Thoracic aorta (tissue), 2 donors: ENCODE data around the gene OR3A2. TPM values are rescaled to one million over a fixed set of nuclear protein-coding genes. Genes with fewer than 3 reads are reported as not detected.
"Not testable (repeated sequence)": the region's sequence is repeated elsewhere in the genome, so short reads cannot be mapped to it uniquely, and the experiment has no call there.

Source experiments
- ATAC-seq: fragments of 150-250 bp; one replicate; pipeline ENCODE4 v1.8.0; 2017; ENCODE audit warnings: low read depth; ENCODE audit not compliant: insufficient number of reproducible peaks, low FRiP score
- DNase-seq: peaks from one replicate; pipeline ENCODE4 v3.0.0-alpha.2; 2020; ENCODE audit warnings: low spot score
- H3K27ac ChIP-seq, 2 donors: fragments of 200-600 bp; sonication (generic); 1 replicate in 1 of 2; 2 replicates in 1 of 2; pipeline ENCODE4 v1.5.1; 2016; ENCODE audit warnings: mild to moderate bottlenecking in 2 of 2, moderate library complexity in 2 of 2
- H3K27me3 ChIP-seq: fragments of 200-600 bp; sonication (generic); replicated peaks from 2 replicates; pipeline ENCODE4 v1.6.0; 2016; ENCODE audit warnings: mild to moderate bottlenecking; ENCODE audit not compliant: insufficient read depth
- H3K36me3 ChIP-seq: fragments of 200-600 bp; sonication (generic); one replicate; pipeline ENCODE4 v1.5.1; 2016
- H3K4me1 ChIP-seq, 2 donors: fragments of 200-600 bp; sonication (generic); 1 replicate in 1 of 2; 2 replicates in 1 of 2; pipeline versions ENCODE4 v1.5.1 to v1.6.0; 2016; ENCODE audit warnings: low read depth in 2 of 2, mild to moderate bottlenecking in 1 of 2; ENCODE audit not compliant: control insufficient read depth in 1 of 2
- H3K4me3 ChIP-seq: fragments of 200-600 bp; sonication (generic); 2 replicates; pipeline ENCODE4 v1.5.1; 2016; ENCODE audit warnings: mild to moderate bottlenecking
- H3K9me3 ChIP-seq: fragments of 200-600 bp; sonication (generic); 2 replicates; pipeline ENCODE4 v1.5.1; 2016
- total RNA-seq, 2 donors: library from RNA; depleted of rRNA; stranded (reverse); fragments of >200 nt; gene quantifications; one replicate each; pipeline versions ENCODE4 v1.1.0 to v1.2.3, GENCODE V29; 2016
- TF ChIP-seq, protein P1 (sequence below): fragments of 200-600 bp; sonication (generic); IDR thresholded peaks from one replicate; pipeline ENCODE4 v1.5.1; 2019; ENCODE audit warnings: antibody characterized with exemption

Gene OR3A2
- total RNA-seq, 2 donors from 2014 or later, result 0.49 to 0.68 TPM

DNA sequence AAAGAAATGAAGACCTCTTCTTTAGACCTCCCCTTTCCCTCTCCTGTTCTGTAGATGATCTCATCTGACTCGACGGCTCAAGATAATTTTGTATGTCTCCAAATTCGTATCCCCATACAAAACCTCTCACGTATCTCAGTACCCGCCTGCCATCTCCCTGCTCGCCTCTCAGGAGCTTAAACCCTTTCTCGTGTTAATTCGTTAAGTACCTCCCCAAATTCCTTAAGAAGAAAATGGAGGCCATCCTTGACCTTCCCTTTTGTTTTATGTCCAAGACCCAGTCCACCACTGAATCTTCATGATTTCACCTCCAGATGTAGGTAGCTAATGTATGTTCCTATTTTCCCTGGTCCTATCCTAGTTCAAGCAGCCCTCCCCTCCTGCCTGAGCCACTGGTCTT, 129.5 kb downstream of the OR3A2 start:
- Histone ChIP-seq H3K27me3 (no peaks in the 10 kb centered on the region), H3K27ac (no peak overlapping the region), H3K36me3 (no peaks in the 10 kb centered on the region), H3K4me1 (no peaks in the 10 kb centered on the region), H3K4me3 (no peak overlapping the region), H3K9me3 (no peaks in the 10 kb centered on the region)
- ATAC-seq, result no peak
- TF ChIP-seq, protein P1, sequence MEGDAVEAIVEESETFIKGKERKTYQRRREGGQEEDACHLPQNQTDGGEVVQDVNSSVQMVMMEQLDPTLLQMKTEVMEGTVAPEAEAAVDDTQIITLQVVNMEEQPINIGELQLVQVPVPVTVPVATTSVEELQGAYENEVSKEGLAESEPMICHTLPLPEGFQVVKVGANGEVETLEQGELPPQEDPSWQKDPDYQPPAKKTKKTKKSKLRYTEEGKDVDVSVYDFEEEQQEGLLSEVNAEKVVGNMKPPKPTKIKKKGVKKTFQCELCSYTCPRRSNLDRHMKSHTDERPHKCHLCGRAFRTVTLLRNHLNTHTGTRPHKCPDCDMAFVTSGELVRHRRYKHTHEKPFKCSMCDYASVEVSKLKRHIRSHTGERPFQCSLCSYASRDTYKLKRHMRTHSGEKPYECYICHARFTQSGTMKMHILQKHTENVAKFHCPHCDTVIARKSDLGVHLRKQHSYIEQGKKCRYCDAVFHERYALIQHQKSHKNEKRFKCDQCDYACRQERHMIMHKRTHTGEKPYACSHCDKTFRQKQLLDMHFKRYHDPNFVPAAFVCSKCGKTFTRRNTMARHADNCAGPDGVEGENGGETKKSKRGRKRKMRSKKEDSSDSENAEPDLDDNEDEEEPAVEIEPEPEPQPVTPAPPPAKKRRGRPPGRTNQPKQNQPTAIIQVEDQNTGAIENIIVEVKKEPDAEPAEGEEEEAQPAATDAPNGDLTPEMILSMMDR, result no peak
- no peak for DNase-seq

DNA sequence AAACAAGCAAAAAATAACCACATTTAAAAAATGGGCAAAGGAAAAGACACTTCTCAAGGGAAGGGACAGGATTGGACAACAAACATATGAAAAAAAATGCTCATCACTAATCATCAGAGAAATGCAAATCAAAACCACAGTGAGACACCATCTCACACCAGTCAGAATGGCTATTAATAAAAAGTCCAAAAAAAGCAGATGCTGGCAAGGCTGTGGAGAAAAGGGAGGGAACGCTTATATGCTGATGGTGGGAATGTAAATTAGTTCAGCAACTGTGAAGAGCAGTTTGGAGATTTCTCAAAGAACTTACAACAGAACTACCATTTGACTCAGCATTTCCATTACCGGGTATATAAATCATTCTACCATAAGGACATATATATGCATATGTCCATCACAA, 137.1 kb downstream of the OR3A2 start:
- H3K36me3 ChIP-seq, ATAC-seq, H3K9me3 ChIP-seq, H3K4me1 ChIP-seq, H3K4me3 ChIP-seq, DNase-seq, H3K27ac ChIP-seq, H3K27me3 ChIP-seq: not testable (repeated sequence)

DNA sequence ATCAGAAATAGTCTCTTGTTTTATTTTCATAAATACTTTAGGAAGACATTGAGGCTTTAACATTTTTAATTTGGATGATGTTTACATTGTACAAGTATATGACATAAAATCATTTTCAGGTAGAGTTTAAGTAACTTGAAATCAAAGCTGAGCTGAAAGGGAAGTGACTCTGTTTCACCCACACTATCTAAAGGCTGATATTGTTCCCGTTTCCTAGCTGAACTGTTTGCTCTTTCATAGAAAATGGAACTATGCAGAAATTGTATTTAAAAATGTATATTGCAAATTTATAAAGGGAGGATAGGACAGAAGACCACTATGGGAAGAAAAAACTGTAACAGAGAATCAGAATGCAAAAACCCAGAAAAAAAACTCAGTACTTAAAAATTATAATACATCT, 141.3 kb downstream of the OR3A2 start:
- not testable (repeated sequence) for ATAC-seq, H3K9me3 ChIP-seq, H3K27ac ChIP-seq, H3K4me3 ChIP-seq, H3K27me3 ChIP-seq, DNase-seq, H3K36me3 ChIP-seq, H3K4me1 ChIP-seq

DNA sequence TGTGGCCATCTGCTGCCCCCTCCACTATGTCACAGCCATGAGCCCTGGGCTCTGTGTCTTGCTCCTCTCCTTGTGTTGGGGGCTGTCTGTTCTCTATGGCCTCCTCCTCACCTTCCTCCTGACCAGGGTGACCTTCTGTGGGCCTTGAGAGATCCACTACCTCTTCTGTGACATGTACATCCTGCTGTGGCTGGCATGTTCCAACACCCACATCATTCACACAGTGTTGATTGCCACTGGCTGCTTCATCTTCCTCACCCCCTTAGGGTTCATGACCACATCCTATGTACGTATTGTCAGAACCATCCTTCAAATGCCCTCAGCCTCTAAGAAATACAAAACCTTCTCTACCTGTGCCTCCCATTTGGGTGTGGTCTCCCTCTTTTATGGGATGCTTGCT, 145.1 kb downstream of the OR3A2 start:
- not testable (repeated sequence) for H3K27me3 ChIP-seq, H3K9me3 ChIP-seq, DNase-seq, H3K36me3 ChIP-seq, ATAC-seq, H3K4me1 ChIP-seq, H3K27ac ChIP-seq, H3K4me3 ChIP-seq

DNA sequence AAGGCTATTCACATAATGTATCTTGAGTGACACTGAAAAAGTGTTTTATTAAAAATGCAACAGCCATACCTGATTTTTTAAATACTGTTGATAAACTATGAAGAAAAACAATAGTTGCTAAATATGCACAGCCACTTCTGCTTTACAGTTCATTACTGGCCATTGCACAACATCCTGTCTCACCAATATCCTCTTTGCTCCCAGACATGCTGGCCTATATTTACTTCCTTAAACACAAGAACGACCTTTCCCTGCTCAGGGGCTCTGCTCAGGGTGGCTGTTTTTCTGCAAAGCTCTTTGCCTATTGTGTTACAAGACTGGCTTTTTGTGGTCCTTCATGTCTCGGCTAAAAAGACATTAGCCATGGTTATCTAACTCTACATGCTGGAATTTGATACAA, 147.4 kb downstream of the OR3A2 start:
- not testable (repeated sequence) for H3K4me1 ChIP-seq, H3K9me3 ChIP-seq, H3K4me3 ChIP-seq, DNase-seq, H3K27me3 ChIP-seq, H3K36me3 ChIP-seq, ATAC-seq, H3K27ac ChIP-seq

DNA sequence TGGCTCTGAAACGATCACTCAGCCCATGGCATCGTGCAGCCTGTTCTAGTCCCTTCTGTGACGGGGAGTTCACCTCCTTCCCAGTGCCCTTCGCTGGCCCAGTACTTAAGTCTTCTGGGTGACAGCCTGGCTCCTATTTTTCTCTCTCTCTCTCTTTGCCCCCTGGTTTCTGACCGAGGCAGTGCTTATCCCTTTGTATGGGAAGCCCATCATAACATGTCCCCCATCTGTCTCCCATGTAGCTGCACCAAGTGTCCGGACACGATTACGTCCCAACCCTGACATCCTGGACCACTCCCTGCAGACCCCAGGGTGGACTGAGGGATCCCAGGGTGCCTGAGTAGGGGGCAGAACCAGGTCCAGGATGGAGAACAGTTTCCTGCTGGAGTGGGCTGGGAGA, 153.8 kb downstream of the OR3A2 start:
- ATAC-seq, H3K36me3 ChIP-seq, H3K27me3 ChIP-seq, H3K27ac ChIP-seq, H3K4me1 ChIP-seq, DNase-seq, H3K4me3 ChIP-seq, H3K9me3 ChIP-seq: not testable (repeated sequence)

Other genes with a start within 250 kb of the OR3A2 start
- not detected for gene OR1A2, start 188.8 kb downstream of the OR3A2 start, total RNA-seq
- gene OR1A1, start 178.6 kb downstream of the OR3A2 start, total RNA-seq, result not detected
- 1 to 10 TPM in 1 of 2 donors, not detected in 1; 1.4 TPM for gene OR3A1, start 87.9 kb downstream of the OR3A2 start, total RNA-seq
- gene OR1E1, start 12.1 kb upstream of the OR3A2 start, total RNA-seq, result not detected
- not detected for gene OR3A3, start 25.1 kb upstream of the OR3A2 start, total RNA-seq
- not detected for gene OR1E2, start 47.5 kb upstream of the OR3A2 start, total RNA-seq
- not detected for gene SPATA22, start 85.5 kb upstream of the OR3A2 start, total RNA-seq
- gene ASPA, start 89.7 kb upstream of the OR3A2 start, total RNA-seq, result 1 to 10 TPM; 1.4 to 2.6 TPM
- gene TRPV3, start 171.5 kb upstream of the OR3A2 start, total RNA-seq, result under 1 TPM in 1 of 2 donors, not detected in 1; 0.56 TPM
- gene TRPV1, start 223.1 kb upstream of the OR3A2 start, total RNA-seq, result 1 to 10 TPM; 5.8 to 7.0 TPM
- 10 to 100 TPM; 10.5 to 16.1 TPM for gene SHPK, start 249.9 kb upstream of the OR3A2 start, total RNA-seq